A673 (cell line): Measurements from ENCODE around the gene NRF1. TPM values are rescaled to one million over a fixed set of nuclear protein-coding genes. Genes with fewer than 3 reads are reported as not detected.
"Not testable (repeated sequence)": the region's sequence is repeated elsewhere in the genome, so short reads cannot be mapped to it uniquely, and the experiment has no call there.

Experiments
- BruUV-seq: library from RNA; stranded (reverse); fragments of 400-500 nt; replicated peaks from 2 replicates; lab custom pipeline; 2021; lab: Mats Ljungman, UMichigan
- CTCF ChIA-PET: fragments of 300-600 bp; sonication (Branson Sonifier 250); formaldehyde crosslinking; loops from one replicate; lab custom pipeline; 2022; ENCODE audit warnings: antibody characterized with exemption; lab: Charles Lee
- POLR2A ChIA-PET: fragments of 300-600 bp; sonication (Branson Sonifier 250); formaldehyde crosslinking; loops from one replicate; lab custom pipeline; 2022; ENCODE audit warnings: antibody characterized with exemption; ENCODE audit not compliant: low non-redundant PET; lab: Charles Lee
- DNase-seq: peaks from one replicate; pipeline ENCODE4 v3.0.0-alpha.2; 2015; ENCODE audit warnings: low spot score
- H3K27ac ChIP-seq: fragments of 200-600 bp; sonication (generic); 2 replicates; pipeline ENCODE4 v1.5.1; 2016; ENCODE audit warnings: mixed run types, low read depth, mild to moderate bottlenecking, mixed read lengths, antibody characterized with exemption, low read length; ENCODE audit not compliant: poor library complexity, severe bottlenecking
- H3K27me3 ChIP-seq: fragments of 200-600 bp; sonication (generic); replicated peaks from 2 replicates; pipeline ENCODE4 v1.6.1; 2017; ENCODE audit warnings: mixed run types, low read depth, mild to moderate bottlenecking, mixed read lengths, antibody characterized with exemption, low read length; ENCODE audit not compliant: insufficient read depth, poor library complexity
- H3K36me3 ChIP-seq: fragments of 200-600 bp; sonication (generic); 2 replicates; pipeline ENCODE4 v1.6.1; 2016; ENCODE audit warnings: mixed run types, mild to moderate bottlenecking, mixed read lengths, antibody characterized with exemption, low read length; ENCODE audit not compliant: insufficient read depth, poor library complexity, severe bottlenecking
- H3K4me1 ChIP-seq: fragments of 200-600 bp; sonication (generic); 2 replicates; pipeline ENCODE4 v1.6.1; 2017; ENCODE audit warnings: mixed run types, mild to moderate bottlenecking, mixed read lengths, antibody characterized with exemption, low read length; ENCODE audit not compliant: insufficient read depth, poor library complexity, severe bottlenecking
- H3K4me3 ChIP-seq: fragments of 200-600 bp; sonication (generic); 2 replicates; pipeline ENCODE4 v1.5.1; 2016; ENCODE audit warnings: low read depth, mixed run types, mild to moderate bottlenecking, mixed read lengths, low read length; ENCODE audit not compliant: poor library complexity, severe bottlenecking
- H3K9me3 ChIP-seq: fragments of 200-600 bp; sonication (generic); 2 replicates; pipeline ENCODE4 v1.6.1; 2016; ENCODE audit warnings: mixed run types, low read depth, mild to moderate bottlenecking, mixed read lengths, antibody characterized with exemption, low read length; ENCODE audit not compliant: poor library complexity, severe bottlenecking
- CTCF ChIP-seq: fragments of 300-800, 200-600 bp; sonication (generic); conservative IDR thresholded peaks from 2 replicates; pipeline ENCODE4 v1.5.1; 2017; ENCODE audit warnings: low read depth, mild to moderate bottlenecking, antibody characterized with exemption, low read length, moderate library complexity, mixed read lengths
- EZH2 ChIP-seq: fragments of 200-600 bp; sonication (generic); IDR thresholded peaks from 2 replicates; pipeline ENCODE4 v1.6.1; 2017; ENCODE audit warnings: borderline replicate concordance, low read depth, mild to moderate bottlenecking, mixed read lengths, antibody characterized with exemption, low read length; ENCODE audit not compliant: poor library complexity, severe bottlenecking
- intact Hi-C: fragments of 100-400 bp; cut with micrococcal nuclease; formaldehyde crosslinking; loops from one replicate; pipeline ENCODE4 v1.10.0; 2022; ENCODE audit not compliant: unreplicated experiment
- total RNA-seq: library from RNA; stranded (reverse); gene quantifications from 2 replicates; pipeline ENCODE4 v1.2.3, GENCODE V29; 2021

NRF1 gene
- total RNA-seq, 1 experiment from 2014 or later: 30.2 TPM

GRCh38 chr7:129655811-129656210 lies 44.3 kb downstream of the NRF1 start:
- H3K4me3 ChIP-seq: no peak overlapping the region
- peaks cover 12% of the 10 kb centered on the region for H3K9me3 ChIP-seq
- no peak for DNase-seq
- TF ChIP-seq CTCF: no peak
- TF ChIP-seq EZH2: no peak
- intact Hi-C loops: no loop called here
- BruUV-seq: no TSS peak
- H3K36me3 ChIP-seq: peaks cover 25% of the 10 kb centered on the region
- no peaks in the 10 kb centered on the region for H3K4me1 ChIP-seq
- CTCF ChIA-PET: no interaction called here
- H3K27me3 ChIP-seq: no peaks in the 10 kb centered on the region
- H3K27ac ChIP-seq: no peak overlapping the region
- POLR2A ChIA-PET: interaction anchor here (0.7 kb wide), 1 partner anchor 101 kb away, joined by 4 read pairs; no protein-coding TSS in a partner anchor

GRCh38 chr7:129657363-129657762 lies 45.8 kb downstream of the NRF1 start:
- CTCF ChIA-PET: no interaction called here
- POLR2A ChIA-PET: no interaction called here

GRCh38 chr7:129659907-129660306 lies 48.4 kb downstream of the NRF1 start:
- DNase-seq, BruUV-seq, H3K4me1 ChIP-seq, H3K27me3 ChIP-seq, CTCF ChIA-PET, intact Hi-C loops, POLR2A ChIA-PET, H3K4me3 ChIP-seq, H3K27ac ChIP-seq: not testable (repeated sequence)
- H3K36me3 ChIP-seq: peaks cover 37% of the 10 kb centered on the region
- peaks cover 26% of the 10 kb centered on the region for H3K9me3 ChIP-seq

More at GRCh38 chr7:129657363-129657762, 45.8 kb downstream of the NRF1 start:
- BruUV-seq: no TSS peak
- no peaks in the 10 kb centered on the region for H3K27me3 ChIP-seq
- peaks cover 26% of the 10 kb centered on the region for H3K9me3 ChIP-seq
- intact Hi-C loops: no loop called here
- no peak for DNase-seq
- no peak overlapping the region for H3K4me3 ChIP-seq
- H3K36me3 ChIP-seq: peaks cover 37% of the 10 kb centered on the region
- TF ChIP-seq EZH2 (no peak), CTCF (no peak)
- H3K4me1 ChIP-seq: no peaks in the 10 kb centered on the region
- no peak overlapping the region for H3K27ac ChIP-seq

GRCh38 chr7:129661645-129662182 lies 50.2 kb downstream of the NRF1 start:
- H3K27me3 ChIP-seq: no peaks in the 10 kb centered on the region
- no peak overlapping the region for H3K4me3 ChIP-seq
- ChIA-PET POLR2A (no interaction called here), CTCF (no interaction called here)
- H3K9me3 ChIP-seq: peaks cover 26% of the 10 kb centered on the region
- H3K4me1 ChIP-seq: peaks cover 5% of the 10 kb centered on the region
- no peak for TF ChIP-seq CTCF
- TF ChIP-seq EZH2: no peak
- BruUV-seq: no TSS peak
- peaks cover 37% of the 10 kb centered on the region for H3K36me3 ChIP-seq
- intact Hi-C loops: no loop called here
- H3K27ac ChIP-seq: no peak overlapping the region
- DNase-seq: no peak

- intact Hi-C loops, H3K4me1 ChIP-seq, H3K4me3 ChIP-seq, H3K27me3 ChIP-seq, CTCF ChIA-PET, H3K27ac ChIP-seq, DNase-seq, POLR2A ChIA-PET, BruUV-seq: not testable (repeated sequence)
- peaks cover 26% of the 10 kb centered on the region for H3K9me3 ChIP-seq
- peaks cover 26% of the 10 kb centered on the region for H3K36me3 ChIP-seq
Observed at GRCh38 chr7:129663240-129663639, 51.7 kb downstream of the NRF1 start.
